ENCODE measurements around the gene PRDM10. TPM values are rescaled to one million over a fixed set of nuclear protein-coding genes. Genes with fewer than 3 reads are reported as not detected.
"Not testable (repeated sequence)": the region's sequence is repeated elsewhere in the genome, so short reads cannot be mapped to it uniquely, and the experiment has no call there.

The PRDM10 gene
- total RNA-seq, 1 donor from 2014 or later: 7.1 TPM

GRCh38 chr11:129894278-129895125 is 108.1 kb downstream of the PRDM10 start:
- DNase-seq: peak; percentile 18

GRCh38 chr11:129888451-129888850 is 114.2 kb downstream of the PRDM10 start:
- no peak for DNase-seq

GRCh38 chr11:129885381-129885780 is 117.3 kb downstream of the PRDM10 start:
- no peak for DNase-seq

GRCh38 chr11:129884581-129884980 is 118.1 kb downstream of the PRDM10 start:
- DNase-seq: no peak

- peak; percentile 66 for DNase-seq
Measured at GRCh38 chr11:129881570-129882170, 121.0 kb downstream of the PRDM10 start.

GRCh38 chr11:129880311-129880710 is 122.3 kb downstream of the PRDM10 start:
- DNase-seq: no peak

- no peak for DNase-seq
Measured at GRCh38 chr11:129871914-129872313, 130.7 kb downstream of the PRDM10 start.

- DNase-seq: not testable (repeated sequence)
Measured at GRCh38 chr11:129868626-129869025, 134.0 kb downstream of the PRDM10 start.

- no peak for DNase-seq
Measured at GRCh38 chr11:129866311-129866710, 136.3 kb downstream of the PRDM10 start.

- DNase-seq: no peak
Measured at GRCh38 chr11:129865701-129866100, 136.9 kb downstream of the PRDM10 start.

- no peak for DNase-seq
Measured at GRCh38 chr11:129864811-129865210, 137.8 kb downstream of the PRDM10 start.

GRCh38 chr11:129861702-129862522 is 140.7 kb downstream of the PRDM10 start:
- DNase-seq: peak; percentile 93

GRCh38 chr11:129856036-129856435 is 146.6 kb downstream of the PRDM10 start:
- no peak for DNase-seq

- no peak for DNase-seq
Measured at GRCh38 chr11:129855086-129855485, 147.5 kb downstream of the PRDM10 start.

GRCh38 chr11:129854232-129854805 is 148.3 kb downstream of the PRDM10 start:
- DNase-seq: no peak

- DNase-seq: peak; percentile 55
Measured at GRCh38 chr11:129853518-129854231, 149.0 kb downstream of the PRDM10 start.

GRCh38 chr11:129852125-129852740 is 150.4 kb downstream of the PRDM10 start:
- no peak for DNase-seq

Data from dermis blood vessel endothelial cell (primary cell).